ENCODE data around the gene TMX4. TPM values are rescaled to one million over a fixed set of nuclear protein-coding genes. Genes with fewer than 3 reads are reported as not detected.
"Not testable (repeated sequence)": the region's sequence is repeated elsewhere in the genome, so short reads cannot be mapped to it uniquely, and the experiment has no call there.

Gene TMX4
- total RNA-seq, 1 experiment from 2014 or later, result 12.3 TPM

DNA sequence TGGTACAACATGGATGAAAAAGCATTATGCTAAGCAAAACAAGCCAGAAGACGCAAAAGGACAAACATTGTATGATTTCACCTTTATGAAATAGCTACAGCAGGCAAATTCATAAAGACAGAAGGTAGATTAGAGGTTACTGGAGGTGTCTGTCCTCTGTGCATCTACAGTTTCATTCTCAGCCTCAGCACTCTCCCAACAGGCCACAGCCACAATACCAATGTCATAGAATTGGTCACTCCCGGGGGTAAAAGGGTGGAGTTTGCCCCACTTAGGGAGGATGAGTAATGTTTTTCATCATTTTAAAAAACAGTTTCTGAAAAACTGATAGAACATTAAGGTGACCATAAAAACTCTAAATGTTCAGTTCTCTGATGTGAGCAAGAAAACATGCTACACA is 17.2 kb upstream of the TMX4 start:
- no TSS peak for BruUV-seq (replicated peaks)
- H3K4me1 ChIP-seq (ENCODE audit: insufficient read depth, low read length), result no peaks in the 10 kb centered on the region
- DNase-seq (no peak), ATAC-seq (no peak)
- no peak overlapping the region for H3K9ac ChIP-seq (ENCODE audit: low read length)
- no peaks in the 10 kb centered on the region for H3K9me2 ChIP-seq (replicated peaks; ENCODE audit: low read length)
- no peak overlapping the region for H3K4me3 ChIP-seq (ENCODE audit: low read length)
- peaks cover 73% of the 10 kb centered on the region for H3K27me3 ChIP-seq (ENCODE audit: low read length)
- no peaks in the 10 kb centered on the region for H3K36me3 ChIP-seq (ENCODE audit: low read depth, low read length)
- no peaks in the 10 kb centered on the region for H3K79me2 ChIP-seq (ENCODE audit: low read length)
- no peak overlapping the region for H3K27ac ChIP-seq (ENCODE audit: low read length)
- intact Hi-C loops (cut with micrococcal nuclease), result no loop called here
- no peak overlapping the region for H3K4me2 ChIP-seq (ENCODE audit: low read length)
- no peaks in the 10 kb centered on the region for H4K20me1 ChIP-seq (ENCODE audit: low read length)
- no peaks in the 10 kb centered on the region for H3K9me3 ChIP-seq (ENCODE audit: low read length)
- TF ChIP-seq, protein P1, sequence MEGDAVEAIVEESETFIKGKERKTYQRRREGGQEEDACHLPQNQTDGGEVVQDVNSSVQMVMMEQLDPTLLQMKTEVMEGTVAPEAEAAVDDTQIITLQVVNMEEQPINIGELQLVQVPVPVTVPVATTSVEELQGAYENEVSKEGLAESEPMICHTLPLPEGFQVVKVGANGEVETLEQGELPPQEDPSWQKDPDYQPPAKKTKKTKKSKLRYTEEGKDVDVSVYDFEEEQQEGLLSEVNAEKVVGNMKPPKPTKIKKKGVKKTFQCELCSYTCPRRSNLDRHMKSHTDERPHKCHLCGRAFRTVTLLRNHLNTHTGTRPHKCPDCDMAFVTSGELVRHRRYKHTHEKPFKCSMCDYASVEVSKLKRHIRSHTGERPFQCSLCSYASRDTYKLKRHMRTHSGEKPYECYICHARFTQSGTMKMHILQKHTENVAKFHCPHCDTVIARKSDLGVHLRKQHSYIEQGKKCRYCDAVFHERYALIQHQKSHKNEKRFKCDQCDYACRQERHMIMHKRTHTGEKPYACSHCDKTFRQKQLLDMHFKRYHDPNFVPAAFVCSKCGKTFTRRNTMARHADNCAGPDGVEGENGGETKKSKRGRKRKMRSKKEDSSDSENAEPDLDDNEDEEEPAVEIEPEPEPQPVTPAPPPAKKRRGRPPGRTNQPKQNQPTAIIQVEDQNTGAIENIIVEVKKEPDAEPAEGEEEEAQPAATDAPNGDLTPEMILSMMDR (conservative IDR thresholded peaks at IDR 0.05; ENCODE audit: low read depth, low read length), result no peak
- peak; percentile 54 for TF ChIP-seq EZH2 (IDR thresholded peaks at IDR 0.05; ENCODE audit: low read length, unreplicated experiment)
- CTCF ChIA-PET, result interaction anchor here (0.5 kb wide), 1 partner anchor 110 kb away, joined by 5 read pairs; no protein-coding TSS in a partner anchor
- POLR2A ChIA-PET (ENCODE audit: unreplicated experiment), result no interaction called here
- no peaks in the 10 kb centered on the region for H3F3A ChIP-seq (ENCODE audit: low read length, unreplicated experiment)
- no peak overlapping the region for H2AFZ ChIP-seq (ENCODE audit: low read length)

DNA sequence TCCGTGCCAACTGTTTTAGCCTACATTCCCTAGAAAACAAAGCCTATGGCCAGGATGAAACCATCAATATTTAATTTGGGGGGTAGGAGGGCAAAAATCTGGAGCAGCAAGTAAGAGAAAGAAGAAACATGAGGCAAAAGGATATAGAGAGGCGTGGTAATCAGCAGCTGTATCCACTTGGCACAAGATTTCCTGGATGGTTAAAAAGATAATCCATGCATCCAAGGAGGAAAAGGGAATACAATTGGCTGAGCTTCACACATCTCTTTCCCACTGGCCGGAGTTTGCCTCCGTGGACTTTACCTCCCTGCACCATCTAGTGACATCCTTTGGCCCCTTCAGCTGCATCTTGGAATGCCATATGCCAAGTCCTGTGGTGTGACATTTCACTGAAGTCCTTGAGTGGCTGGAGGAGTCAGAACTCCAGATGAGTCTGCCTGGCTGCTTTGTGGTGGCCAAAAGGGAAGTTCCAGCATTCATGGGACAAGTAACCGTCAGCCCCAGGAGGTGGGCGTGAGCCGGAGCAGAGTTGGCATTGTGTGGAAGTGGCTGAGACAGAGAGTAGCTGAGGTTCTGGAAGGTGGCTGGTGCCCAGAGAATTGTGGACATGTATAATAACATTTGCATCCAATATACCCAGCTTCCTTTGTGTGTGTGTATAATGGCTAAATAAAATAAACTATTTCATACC is 13.7 kb upstream of the TMX4 start:
- H3K79me2 ChIP-seq (ENCODE audit: low read length), result no peaks in the 10 kb centered on the region
- no peak overlapping the region for H2AFZ ChIP-seq (ENCODE audit: low read length)
- H3K9ac ChIP-seq (ENCODE audit: low read length), result no peak overlapping the region
- no peak for DNase-seq
- no peak for ATAC-seq
- no peak overlapping the region for H3K4me2 ChIP-seq (ENCODE audit: low read length)
- no peaks in the 10 kb centered on the region for H3K4me1 ChIP-seq (ENCODE audit: insufficient read depth, low read length)
- H3K36me3 ChIP-seq (ENCODE audit: low read depth, low read length), result no peaks in the 10 kb centered on the region
- no TSS peak for BruUV-seq (replicated peaks)
- ChIA-PET CTCF (no interaction called here), POLR2A (ENCODE audit: unreplicated experiment) (no interaction called here)
- no peak overlapping the region for H3K27ac ChIP-seq (ENCODE audit: low read length)
- no peaks in the 10 kb centered on the region for H3K9me3 ChIP-seq (ENCODE audit: low read length)
- intact Hi-C loops (cut with micrococcal nuclease), result no loop called here
- no peaks in the 10 kb centered on the region for H3F3A ChIP-seq (ENCODE audit: low read length, unreplicated experiment)
- no peaks in the 10 kb centered on the region for H4K20me1 ChIP-seq (ENCODE audit: low read length)
- H3K9me2 ChIP-seq (replicated peaks; ENCODE audit: low read length), result no peaks in the 10 kb centered on the region
- no peak overlapping the region for H3K4me3 ChIP-seq (ENCODE audit: low read length)
- TF ChIP-seq EZH2phosphoT487 (IDR thresholded peaks at IDR 0.05; ENCODE audit: borderline replicate concordance, low read length), result no peak
- TF ChIP-seq, protein P1 (conservative IDR thresholded peaks at IDR 0.05; ENCODE audit: low read depth, low read length), result no peak
- no peak for TF ChIP-seq EZH2 (IDR thresholded peaks at IDR 0.05; ENCODE audit: low read length, unreplicated experiment)
- H3K27me3 ChIP-seq (ENCODE audit: low read length), result peaks cover 60% of the 10 kb centered on the region

DNA sequence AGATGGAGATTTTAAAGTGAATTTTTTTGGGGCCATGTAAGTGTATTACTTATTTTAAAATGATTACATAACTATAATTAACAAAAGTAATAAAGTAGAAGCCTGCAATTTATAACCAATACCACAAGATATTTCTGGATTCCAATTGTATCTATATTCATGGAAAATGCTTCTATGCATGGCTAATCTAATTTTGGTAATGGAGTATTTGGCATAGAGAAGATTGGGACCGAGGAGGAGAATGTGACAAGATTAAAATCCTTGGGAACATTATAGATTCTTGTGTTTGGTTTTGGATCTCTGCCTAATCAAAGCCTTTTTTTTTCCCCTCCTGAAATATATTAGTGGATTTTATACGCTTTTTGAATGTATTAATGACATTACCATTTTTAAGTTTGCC is 12.9 kb upstream of the TMX4 start:
- H3F3A ChIP-seq (ENCODE audit: low read length, unreplicated experiment), result no peaks in the 10 kb centered on the region
- no peak overlapping the region for H3K27ac ChIP-seq (ENCODE audit: low read length)
- no peaks in the 10 kb centered on the region for H4K20me1 ChIP-seq (ENCODE audit: low read length)
- BruUV-seq (replicated peaks), result no TSS peak
- H3K27me3 ChIP-seq (ENCODE audit: low read length), result peaks cover 60% of the 10 kb centered on the region
- H3K4me1 ChIP-seq (ENCODE audit: insufficient read depth, low read length), result no peaks in the 10 kb centered on the region
- ChIA-PET CTCF (no interaction called here), POLR2A (ENCODE audit: unreplicated experiment) (no interaction called here)
- H3K4me2 ChIP-seq (ENCODE audit: low read length), result no peak overlapping the region
- intact Hi-C loops (cut with micrococcal nuclease), result no loop called here
- H3K9me3 ChIP-seq (ENCODE audit: low read length), result no peaks in the 10 kb centered on the region
- no peak overlapping the region for H2AFZ ChIP-seq (ENCODE audit: low read length)
- no peak for ATAC-seq
- H3K9me2 ChIP-seq (replicated peaks; ENCODE audit: low read length), result no peaks in the 10 kb centered on the region
- H3K36me3 ChIP-seq (ENCODE audit: low read depth, low read length), result no peaks in the 10 kb centered on the region
- no peak overlapping the region for H3K4me3 ChIP-seq (ENCODE audit: low read length)
- no peaks in the 10 kb centered on the region for H3K79me2 ChIP-seq (ENCODE audit: low read length)
- no peak for TF ChIP-seq EZH2 (IDR thresholded peaks at IDR 0.05; ENCODE audit: low read length, unreplicated experiment)
- TF ChIP-seq, protein P1 (conservative IDR thresholded peaks at IDR 0.05; ENCODE audit: low read depth, low read length), result no peak
- no peak for TF ChIP-seq EZH2phosphoT487 (IDR thresholded peaks at IDR 0.05; ENCODE audit: borderline replicate concordance, low read length)
- no peak for DNase-seq
- H3K9ac ChIP-seq (ENCODE audit: low read length), result no peak overlapping the region

DNA sequence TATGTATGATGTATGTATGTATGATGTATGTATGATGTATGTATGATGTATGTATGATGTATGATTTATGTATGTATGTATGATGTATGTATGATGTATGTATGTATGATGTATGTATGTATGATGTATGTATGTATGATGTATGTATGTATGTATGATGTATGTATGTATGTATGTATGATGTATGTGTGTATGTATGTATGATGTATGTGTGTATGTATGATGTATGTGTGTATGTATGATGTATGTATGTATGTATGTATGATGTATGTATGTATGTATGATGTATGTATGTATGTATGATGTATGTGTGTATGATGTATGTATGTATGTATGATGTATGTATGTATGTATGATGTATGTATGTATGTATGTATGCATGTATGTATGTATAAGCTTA is 12.0 kb upstream of the TMX4 start:
- H3K79me2 ChIP-seq (ENCODE audit: low read length); BruUV-seq (replicated peaks); CTCF ChIA-PET; H3K4me2 ChIP-seq (ENCODE audit: low read length); DNase-seq; H3K9me3 ChIP-seq (ENCODE audit: low read length); H3K27ac ChIP-seq (ENCODE audit: low read length); H4K20me1 ChIP-seq (ENCODE audit: low read length); H3K4me1 ChIP-seq (ENCODE audit: insufficient read depth, low read length); H2AFZ ChIP-seq (ENCODE audit: low read length); H3K4me3 ChIP-seq (ENCODE audit: low read length); intact Hi-C loops (cut with micrococcal nuclease); H3K9me2 ChIP-seq (replicated peaks; ENCODE audit: low read length); ATAC-seq; H3K9ac ChIP-seq (ENCODE audit: low read length); H3K36me3 ChIP-seq (ENCODE audit: low read depth, low read length); POLR2A ChIA-PET (ENCODE audit: unreplicated experiment); H3F3A ChIP-seq (ENCODE audit: low read length, unreplicated experiment): not testable (repeated sequence)
- H3K27me3 ChIP-seq (ENCODE audit: low read length), result peaks cover 53% of the 10 kb centered on the region

All from PC-3 (cell line).